ENCODE results near the gene GALNT2. TPM values are rescaled to one million over a fixed set of nuclear protein-coding genes. Genes with fewer than 3 reads are reported as not detected.

GALNT2 gene
- polyA plus RNA-seq, 1 of the 3 experiments (the other 2 are of a cell fraction), result 118 TPM

- Histone ChIP-seq H3F3A (replicated peaks; ENCODE audit: insufficient read depth) (no peaks in the 10 kb centered on the region), H3K9me3 (no peaks in the 10 kb centered on the region), H3K4me1 (ENCODE audit: control insufficient read depth in 1 of 2, insufficient read depth in 2 of 2, low read depth in 1 of 2, low read length in 1 of 2) (no peaks in the 10 kb centered on the region; a peak in 1 of 4 replicates), H3K27me3 (ENCODE audit: insufficient read depth) (no peaks in the 10 kb centered on the region), H4K20me1 (ENCODE audit: insufficient read depth) (no peaks in the 10 kb centered on the region), H3K4me3 (ENCODE audit: low read depth in 2 of 2, low read length in 1 of 2) (no peak overlapping the region), H3K9me2 (no peaks in the 10 kb centered on the region), H3K36me3 (replicated peaks in 1 of 2; ENCODE audit: control insufficient read depth in 1 of 2, insufficient read depth in 2 of 2, low read length in 1 of 2) (no peaks in the 10 kb centered on the region), H3K79me2 (ENCODE audit: insufficient read depth) (no peaks in the 10 kb centered on the region), H3K9ac (no peak overlapping the region), H3K27ac (ENCODE audit: low read depth in 2 of 2, low read length in 1 of 2) (no peak overlapping the region), H3K4me2 (no peak overlapping the region), H2AFZ (ENCODE audit: low read depth) (no peak overlapping the region)
- WGBS (ENCODE audit: low lambda C conversion rate), result 29% methylated on average over 1 of the region's 1 CpG
- ChIA-PET POLR2A (no interaction called here), CTCF (no interaction called here)
- DNase-seq, result no peak
- TF ChIP-seq GABPA (IDR thresholded peaks at IDR 0.05; ENCODE audit: low read depth), result no peak
- no peak for TF ChIP-seq ZBTB33 (IDR thresholded peaks at IDR 0.05; ENCODE audit: borderline replicate concordance, low read depth)
- TF ChIP-seq REST (IDR thresholded peaks at IDR 0.05; ENCODE audit: low read depth, low read length), result no peak
- no peak for TF ChIP-seq TAF1 (IDR thresholded peaks at IDR 0.05; ENCODE audit: borderline replicate concordance, low read depth, low read length)
- no peak for TF ChIP-seq USF1 (IDR thresholded peaks at IDR 0.05; ENCODE audit: borderline replicate concordance, low read depth)
- TF ChIP-seq CTCF (IDR thresholded peaks at IDR 0.05), result no peak
- TF ChIP-seq TEAD4 (IDR thresholded peaks at IDR 0.05; ENCODE audit: borderline replicate concordance, insufficient read depth), result no peak
- TF ChIP-seq TCF12 (IDR thresholded peaks at IDR 0.05), result no peak
- no peak for TF ChIP-seq YY1 (IDR thresholded peaks at IDR 0.05; ENCODE audit: low read depth)
- no peak for TF ChIP-seq PBX3 (IDR thresholded peaks at IDR 0.05)
- TF ChIP-seq, protein P1, sequence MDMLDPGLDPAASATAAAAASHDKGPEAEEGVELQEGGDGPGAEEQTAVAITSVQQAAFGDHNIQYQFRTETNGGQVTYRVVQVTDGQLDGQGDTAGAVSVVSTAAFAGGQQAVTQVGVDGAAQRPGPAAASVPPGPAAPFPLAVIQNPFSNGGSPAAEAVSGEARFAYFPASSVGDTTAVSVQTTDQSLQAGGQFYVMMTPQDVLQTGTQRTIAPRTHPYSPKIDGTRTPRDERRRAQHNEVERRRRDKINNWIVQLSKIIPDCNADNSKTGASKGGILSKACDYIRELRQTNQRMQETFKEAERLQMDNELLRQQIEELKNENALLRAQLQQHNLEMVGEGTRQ (IDR thresholded peaks at IDR 0.05; ENCODE audit: borderline replicate concordance, low read depth, low read length), result no peak
- TF ChIP-seq EZH2phosphoT487 (IDR thresholded peaks at IDR 0.05; ENCODE audit: borderline replicate concordance, low read depth), result no peak
- no peak for TF ChIP-seq FOXM1 (IDR thresholded peaks at IDR 0.05; ENCODE audit: low read depth)
- no peak for TF ChIP-seq NFIC (IDR thresholded peaks at IDR 0.05; ENCODE audit: borderline replicate concordance)
- TF ChIP-seq MEF2A (IDR thresholded peaks at IDR 0.05; ENCODE audit: borderline replicate concordance, low read depth), result no peak
- TF ChIP-seq SIN3A (IDR thresholded peaks at IDR 0.05; ENCODE audit: borderline replicate concordance, low read depth, low read length), result no peak
- TF ChIP-seq EP300 (IDR thresholded peaks at IDR 0.05; ENCODE audit: borderline replicate concordance in 1 of 2, low read depth in 1 of 2, low read length in 1 of 2), result no peak
- TF ChIP-seq RAD21 (IDR thresholded peaks at IDR 0.05; ENCODE audit: low read length), result no peak
These were observed 40.9 kb upstream of the GALNT2 start for GRCh38 chr1:230026139-230026538.
